Measurements from ENCODE around the gene GPR35. TPM values are rescaled to one million over a fixed set of nuclear protein-coding genes. Genes with fewer than 3 reads are reported as not detected.

GPR35 gene
- total and polyA plus RNA-seq, 2 of the 13 experiments (the other 11 are each of a cell fraction or from before 2014, with no cell fraction given): 27.1 to 44.2 TPM

DNA sequence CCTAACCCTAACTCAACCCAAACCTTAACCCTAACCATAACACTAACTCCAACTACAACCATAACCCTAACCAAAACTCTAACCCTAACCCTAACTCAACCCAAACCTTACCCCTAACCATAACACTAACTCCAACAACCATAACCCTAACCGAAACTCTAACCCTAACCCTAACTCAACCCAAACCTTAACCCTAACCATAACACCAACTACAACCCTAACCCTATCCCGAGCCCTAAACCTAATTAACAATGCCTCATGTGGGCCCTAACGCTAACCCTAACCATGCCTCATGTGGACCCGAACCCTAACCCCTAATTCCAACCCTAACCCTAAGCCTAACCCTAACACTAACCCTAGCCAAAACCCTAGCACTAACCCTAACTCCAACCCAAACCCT is 11.5 kb upstream of the GPR35 start:
- no TSS peak for BruUV-seq (replicated peaks)
- Histone ChIP-seq H2AFZ (ENCODE audit: low read length) (no peak overlapping the region), H3K79me2 (ENCODE audit: insufficient read depth, low read length) (peaks cover 33% of the 10 kb centered on the region), H3K4me2 (ENCODE audit: low read depth, low read length) (no peak overlapping the region), H3K27ac (ENCODE audit: extremely low read length, insufficient read depth, low read length) (no peak overlapping the region), H3K4me3 (replicated peaks in 1 of 3; ENCODE audit: insufficient read depth in 1 of 3, low read depth in 2 of 3, low read length in 3 of 3) (no peak overlapping the region), H3K9ac (ENCODE audit: insufficient read depth, low read depth, low read length) (no peak overlapping the region), H3K36me3 (replicated peaks in 1 of 2; ENCODE audit: control insufficient read depth in 1 of 2, insufficient read depth in 2 of 2, low read length in 2 of 2) (peaks cover 20 to 61% of the 10 kb centered on the region in 2 experiments), H3K9me3 (ENCODE audit: low read length) (peaks cover 22% of the 10 kb centered on the region), H4K20me1 (ENCODE audit: insufficient read depth, low read length) (peaks cover 5% of the 10 kb centered on the region; the same call in 1 of the 2 replicates), H3K27me3 (ENCODE audit: control insufficient read depth in 1 of 2, insufficient read depth in 2 of 2, low read length in 2 of 2) (no peaks in the 10 kb centered on the region), H3K4me1 (ENCODE audit: insufficient read depth, low read length) (peaks cover 28% of the 10 kb centered on the region)
- WGBS (ENCODE audit: low lambda C conversion rate): 75% methylated on average over 4 of the region's 4 CpGs
- FAIRE-seq (peak; percentile 46), DNase-seq (ENCODE audit: low spot score) (no peak), ATAC-seq (no peak)
- POLR2A ChIA-PET: interaction anchor here (1.0 to 1.9 kb wide), 3 partner anchors 9 to 13 kb away, joined by 3 to 4 read pairs (median 3); no protein-coding TSS in a partner anchor
- CTCF ChIA-PET (ENCODE audit: low intra/inter-chr PET ratio, low total read pairs): no interaction called here
- intact Hi-C loops (cut with micrococcal nuclease; ENCODE audit: unreplicated experiment) (no loop called here), in situ Hi-C loops (cut with HindIII; ENCODE audit: extremely low pct_ligation_motif_present, low pct_unique_long_range_greater_than_20kb) (no loop called here)
- no peak for TF ChIP-seq GPBP1L1 (CRISPR knock-in tag; IDR thresholded peaks at IDR 0.05)
- TF ChIP-seq PCBP2 (optimal IDR thresholded peaks at IDR 0.05; ENCODE audit: low read depth, low read length, poor library complexity, severe bottlenecking): peak; percentile 92
- TF ChIP-seq ZNF263 (CRISPR knock-in tag; IDR thresholded peaks at IDR 0.05): no peak
- TF ChIP-seq, protein P1, sequence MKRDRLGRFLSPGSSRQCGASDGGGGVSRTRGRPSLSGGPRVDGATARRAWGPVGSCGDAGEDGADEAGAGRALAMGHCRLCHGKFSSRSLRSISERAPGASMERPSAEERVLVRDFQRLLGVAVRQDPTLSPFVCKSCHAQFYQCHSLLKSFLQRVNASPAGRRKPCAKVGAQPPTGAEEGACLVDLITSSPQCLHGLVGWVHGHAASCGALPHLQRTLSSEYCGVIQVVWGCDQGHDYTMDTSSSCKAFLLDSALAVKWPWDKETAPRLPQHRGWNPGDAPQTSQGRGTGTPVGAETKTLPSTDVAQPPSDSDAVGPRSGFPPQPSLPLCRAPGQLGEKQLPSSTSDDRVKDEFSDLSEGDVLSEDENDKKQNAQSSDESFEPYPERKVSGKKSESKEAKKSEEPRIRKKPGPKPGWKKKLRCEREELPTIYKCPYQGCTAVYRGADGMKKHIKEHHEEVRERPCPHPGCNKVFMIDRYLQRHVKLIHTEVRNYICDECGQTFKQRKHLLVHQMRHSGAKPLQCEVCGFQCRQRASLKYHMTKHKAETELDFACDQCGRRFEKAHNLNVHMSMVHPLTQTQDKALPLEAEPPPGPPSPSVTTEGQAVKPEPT (CRISPR knock-in tag; IDR thresholded peaks at IDR 0.05; ENCODE audit: low read depth): no peak
- TF ChIP-seq ARNT (IDR thresholded peaks at IDR 0.05): 0 out of 2 replicates have a peak, but pooled peaks have one; percentile 10
- TF ChIP-seq TRIM22 (IDR thresholded peaks at IDR 0.05): 0 out of 2 replicates have a peak, but pooled peaks have one; percentile 42
- TF ChIP-seq TCF7 (IDR thresholded peaks at IDR 0.05; ENCODE audit: low read depth): no peak
